OCI-LY7 (cell line): ENCODE data around the gene DNAH3.
A peak's percentile ranks its signal among the peaks of the same experiment; 100 is the strongest.

Experiments
- EZH2phosphoT487 ChIP-seq: fragments of 200-600 bp; sonication (generic); IDR thresholded peaks from 2 replicates; pipeline ENCODE4 v1.6.1; 2018; ENCODE audit warnings: low read depth, borderline replicate concordance, mild to moderate bottlenecking, mixed run types, antibody characterized with exemption, low read length, moderate library complexity, mixed read lengths
- TF ChIP-seq, protein P1 (sequence below): fragments of 200-600 bp; sonication (generic); conservative IDR thresholded peaks from 2 replicates; pipeline ENCODE4 v1.5.1; 2014; ENCODE audit warnings: mild to moderate bottlenecking, antibody characterized with exemption, low read length, moderate library complexity, mixed read lengths

DNA sequence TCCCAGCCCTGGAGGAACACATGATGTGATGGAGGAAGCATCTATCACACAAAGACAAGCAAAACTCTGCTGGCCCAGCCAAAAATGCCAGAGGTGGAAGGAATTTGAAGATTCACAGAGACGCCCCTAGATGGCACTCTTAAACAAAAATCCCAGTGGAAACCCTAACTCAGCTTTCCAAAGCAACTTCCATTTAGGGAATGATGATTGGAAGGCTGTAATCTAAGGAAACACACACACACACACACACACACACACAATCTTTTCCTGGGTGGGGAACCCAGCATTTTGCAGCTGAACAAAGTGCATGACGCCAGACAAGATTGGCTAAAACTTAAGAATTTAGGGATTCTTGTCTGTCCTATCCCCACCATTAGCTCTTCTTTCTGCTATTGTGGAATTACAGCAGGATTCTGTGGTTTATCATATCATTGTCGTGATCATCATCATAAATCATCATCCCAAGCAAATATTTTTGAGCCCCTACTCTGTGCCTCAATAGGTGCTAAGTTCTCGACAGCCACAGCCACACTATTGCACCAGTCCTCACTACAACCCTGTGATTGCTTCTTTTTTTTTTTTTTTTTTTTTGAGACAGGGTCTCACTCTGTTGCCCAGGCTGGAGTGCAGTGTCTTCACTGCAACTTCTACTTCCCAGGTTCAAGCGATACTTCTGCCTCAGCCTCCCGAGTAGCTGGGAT is 6.3 kb upstream of the DNAH3 start:
- TF ChIP-seq, protein P1, sequence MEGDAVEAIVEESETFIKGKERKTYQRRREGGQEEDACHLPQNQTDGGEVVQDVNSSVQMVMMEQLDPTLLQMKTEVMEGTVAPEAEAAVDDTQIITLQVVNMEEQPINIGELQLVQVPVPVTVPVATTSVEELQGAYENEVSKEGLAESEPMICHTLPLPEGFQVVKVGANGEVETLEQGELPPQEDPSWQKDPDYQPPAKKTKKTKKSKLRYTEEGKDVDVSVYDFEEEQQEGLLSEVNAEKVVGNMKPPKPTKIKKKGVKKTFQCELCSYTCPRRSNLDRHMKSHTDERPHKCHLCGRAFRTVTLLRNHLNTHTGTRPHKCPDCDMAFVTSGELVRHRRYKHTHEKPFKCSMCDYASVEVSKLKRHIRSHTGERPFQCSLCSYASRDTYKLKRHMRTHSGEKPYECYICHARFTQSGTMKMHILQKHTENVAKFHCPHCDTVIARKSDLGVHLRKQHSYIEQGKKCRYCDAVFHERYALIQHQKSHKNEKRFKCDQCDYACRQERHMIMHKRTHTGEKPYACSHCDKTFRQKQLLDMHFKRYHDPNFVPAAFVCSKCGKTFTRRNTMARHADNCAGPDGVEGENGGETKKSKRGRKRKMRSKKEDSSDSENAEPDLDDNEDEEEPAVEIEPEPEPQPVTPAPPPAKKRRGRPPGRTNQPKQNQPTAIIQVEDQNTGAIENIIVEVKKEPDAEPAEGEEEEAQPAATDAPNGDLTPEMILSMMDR: peak; percentile 93
- TF ChIP-seq EZH2phosphoT487: no peak
